Upper lobe of left lung (tissue), 6 donors: Measurements from ENCODE around the gene OSBPL10. TPM values are rescaled to one million over a fixed set of nuclear protein-coding genes. Genes with fewer than 3 reads are reported as not detected.

ENCODE experiments used
- ATAC-seq, 2 donors: fragments of 200-7000 bp; cut with Tn5 transposase; one replicate each; pipeline ENCODE4 v1.9.1; 2022; ENCODE audit warnings: mild to moderate bottlenecking in 2 of 2, moderate library complexity in 2 of 2; ENCODE audit not compliant: low FRiP score in 2 of 2
- DNase-seq, 2 donors: peaks; one replicate each; pipeline ENCODE4 v3.0.0-alpha.2; 2019 to 2020
- H3K27ac ChIP-seq, 4 donors: fragments of 200-600 bp; sonication (generic); one replicate each; pipeline ENCODE4 v1.5.1; 2016 to 2019
- H3K27me3 ChIP-seq, 4 donors: fragments of 200-600 bp; sonication (generic); one replicate each; pipeline ENCODE4 v1.5.1; 2017 to 2019
- H3K36me3 ChIP-seq, 4 donors: fragments of 200-600 bp; sonication (generic); one replicate each; pipeline ENCODE4 v1.5.1; 2016 to 2019
- H3K4me1 ChIP-seq, 4 donors: fragments of 200-600 bp; sonication (generic); one replicate each; pipeline ENCODE4 v1.5.1; 2018 to 2019
- H3K4me3 ChIP-seq, 4 donors: fragments of 200-600 bp; sonication (generic); one replicate each; pipeline ENCODE4 v1.5.1; 2017 to 2019; ENCODE audit warnings: mild to moderate bottlenecking in 2 of 4, moderate library complexity in 1 of 4
- H3K9me3 ChIP-seq, 4 donors: fragments of 200-600 bp; sonication (generic); one replicate each; pipeline ENCODE4 v1.5.1; 2018 to 2019
- EP300 ChIP-seq, 4 donors: sonication (generic); formaldehyde crosslinking; IDR thresholded peaks; one replicate each; pipeline ENCODE4 v1.5.1; 2017; ENCODE audit warnings: antibody characterized with exemption in 4 of 4, control low read depth in 2 of 4
- POLR2A ChIP-seq, 4 donors: fragments of 450-650 bp; IDR thresholded peaks; one replicate each; pipeline ENCODE4 v1.5.1; 2016 to 2017; ENCODE audit warnings: antibody characterized with exemption in 4 of 4, mild to moderate bottlenecking in 2 of 4
- POLR2AphosphoS5 ChIP-seq, 2 donors: sonication (generic); formaldehyde crosslinking; IDR thresholded peaks; one replicate each; pipeline ENCODE4 v1.5.1; 2017; ENCODE audit warnings: antibody characterized with exemption in 2 of 2
- WGBS, 2 donors: methylation state at CpG; one replicate each; pipeline ENCODE4 v1.1.5; 2017 to 2018; 5-methylcytosine and 5-hydroxymethylcytosine counted together
- total RNA-seq, 6 donors: library from RNA; depleted of rRNA in 4 of 6; stranded (reverse); fragments of >200 nt in 4 of 6; gene quantifications; one replicate each; pipeline versions ENCODE4 v1.1.0 to v1.2.1, GENCODE V29; 2016 to 2021
- TF ChIP-seq, protein P1 (sequence below), 6 experiments: fragments of 450-650 bp in 4 of 6; fragments of 200-600 bp in 2 of 6; sonication (generic) in 2 of 6; IDR thresholded peaks; one replicate each; pipeline ENCODE4 v1.5.1; 2016 to 2019; ENCODE audit warnings: antibody characterized with exemption in 6 of 6
- donor health status: DM: no; HTN: no; CAD: no; lungs with moderate emphysema.
- donor health status: DM: no; HTN: yes; CAD: no; lungs with severe emphysema.

Gene OSBPL10
- total RNA-seq, 6 donors from 2014 or later, result 13.6 to 73.9 (median 24.4) TPM

DNA sequence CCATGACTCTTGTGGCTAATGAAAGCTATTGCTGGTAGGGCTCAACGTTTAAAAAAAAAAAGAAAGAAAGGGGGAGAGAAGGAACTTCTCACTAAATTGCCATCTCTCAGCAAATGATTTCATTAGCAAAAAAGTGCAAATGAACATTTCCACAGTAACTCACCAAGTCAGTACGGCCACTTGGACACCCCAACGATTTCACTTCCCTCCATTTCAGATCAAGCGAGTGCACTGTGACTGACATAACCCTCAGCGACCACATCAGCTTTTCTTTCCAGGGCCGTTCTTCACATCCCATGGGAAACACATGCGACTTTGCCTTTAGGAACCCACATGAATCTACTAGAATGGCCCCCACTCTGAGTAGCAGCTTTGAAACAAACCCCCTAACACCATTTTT lies 71.6 kb downstream of the OSBPL10 start:
- no peak overlapping the region for H3K27ac ChIP-seq

DNA sequence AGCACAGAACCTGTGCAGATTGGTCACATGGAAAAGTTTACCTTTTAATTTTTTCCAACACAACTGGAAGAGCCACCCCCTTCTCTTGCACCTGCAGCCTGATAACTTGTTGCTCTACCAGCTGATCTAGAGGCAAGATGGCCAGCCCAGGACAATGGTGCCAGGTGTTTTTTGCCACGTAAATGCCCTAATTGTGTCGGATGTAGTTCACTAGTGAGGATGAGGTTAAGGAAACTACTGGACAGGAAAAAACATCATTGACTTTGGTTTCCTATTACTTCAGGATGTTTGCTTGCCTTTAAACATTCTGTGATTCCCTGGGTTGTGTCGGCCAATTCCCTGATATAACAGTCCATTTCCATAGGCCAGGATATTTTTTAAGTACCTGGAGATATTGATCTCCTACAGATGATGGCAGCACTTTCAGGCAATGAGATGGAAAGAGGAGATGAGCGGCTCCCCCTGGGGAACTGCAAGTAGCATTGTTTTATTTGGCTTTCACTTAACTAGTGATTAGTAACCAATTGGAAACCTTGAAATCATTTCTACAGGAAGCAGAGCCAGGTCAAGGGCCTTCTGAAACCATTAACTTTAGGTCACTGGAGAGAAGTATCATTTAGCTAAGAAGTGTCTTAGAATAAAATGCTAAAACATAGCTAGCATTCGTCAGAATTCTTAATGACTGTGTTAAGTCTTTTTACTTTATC lies 72.5 kb downstream of the OSBPL10 start:
- ATAC-seq (no peak), DNase-seq (no peak)
- Histone ChIP-seq H3K4me1 (peaks cover 0 to 11% (median 5%) of the 10 kb centered on the region in 4 donors), H3K27me3 (no peaks in the 10 kb centered on the region), H3K27ac (no peak overlapping the region), H3K36me3 (no peaks in the 10 kb centered on the region), H3K4me3 (no peak overlapping the region), H3K9me3 (no peaks in the 10 kb centered on the region)
- WGBS, 2 donors, result 50 to 59% methylated on average over 5 of the region's 5 CpGs
- TF ChIP-seq POLR2AphosphoS5 (IDR thresholded peaks at IDR 0.05) (no peak), POLR2A (IDR thresholded peaks at IDR 0.05) (no peak), EP300 (IDR thresholded peaks at IDR 0.05) (no peak)
- TF ChIP-seq, protein P1, sequence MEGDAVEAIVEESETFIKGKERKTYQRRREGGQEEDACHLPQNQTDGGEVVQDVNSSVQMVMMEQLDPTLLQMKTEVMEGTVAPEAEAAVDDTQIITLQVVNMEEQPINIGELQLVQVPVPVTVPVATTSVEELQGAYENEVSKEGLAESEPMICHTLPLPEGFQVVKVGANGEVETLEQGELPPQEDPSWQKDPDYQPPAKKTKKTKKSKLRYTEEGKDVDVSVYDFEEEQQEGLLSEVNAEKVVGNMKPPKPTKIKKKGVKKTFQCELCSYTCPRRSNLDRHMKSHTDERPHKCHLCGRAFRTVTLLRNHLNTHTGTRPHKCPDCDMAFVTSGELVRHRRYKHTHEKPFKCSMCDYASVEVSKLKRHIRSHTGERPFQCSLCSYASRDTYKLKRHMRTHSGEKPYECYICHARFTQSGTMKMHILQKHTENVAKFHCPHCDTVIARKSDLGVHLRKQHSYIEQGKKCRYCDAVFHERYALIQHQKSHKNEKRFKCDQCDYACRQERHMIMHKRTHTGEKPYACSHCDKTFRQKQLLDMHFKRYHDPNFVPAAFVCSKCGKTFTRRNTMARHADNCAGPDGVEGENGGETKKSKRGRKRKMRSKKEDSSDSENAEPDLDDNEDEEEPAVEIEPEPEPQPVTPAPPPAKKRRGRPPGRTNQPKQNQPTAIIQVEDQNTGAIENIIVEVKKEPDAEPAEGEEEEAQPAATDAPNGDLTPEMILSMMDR (IDR thresholded peaks at IDR 0.05), result no peak

More for the DNA sequence above, 71.6 kb downstream of the OSBPL10 start:
- Histone ChIP-seq H3K27me3 (no peaks in the 10 kb centered on the region), H3K4me3 (no peak overlapping the region), H3K36me3 (no peaks in the 10 kb centered on the region), H3K9me3 (no peaks in the 10 kb centered on the region), H3K4me1 (peaks cover 0 to 11% (median 5%) of the 10 kb centered on the region in 4 donors)
- 83 to 93% methylated on average over 7 of the region's 7 CpGs for WGBS, 2 donors
- ATAC-seq (no peak), DNase-seq (no peak)
- no peak for TF ChIP-seq POLR2A (IDR thresholded peaks at IDR 0.05)
- TF ChIP-seq, protein P1 (IDR thresholded peaks at IDR 0.05), result no peak
- TF ChIP-seq EP300 (IDR thresholded peaks at IDR 0.05), result no peak
- TF ChIP-seq POLR2AphosphoS5 (IDR thresholded peaks at IDR 0.05), result no peak

DNA sequence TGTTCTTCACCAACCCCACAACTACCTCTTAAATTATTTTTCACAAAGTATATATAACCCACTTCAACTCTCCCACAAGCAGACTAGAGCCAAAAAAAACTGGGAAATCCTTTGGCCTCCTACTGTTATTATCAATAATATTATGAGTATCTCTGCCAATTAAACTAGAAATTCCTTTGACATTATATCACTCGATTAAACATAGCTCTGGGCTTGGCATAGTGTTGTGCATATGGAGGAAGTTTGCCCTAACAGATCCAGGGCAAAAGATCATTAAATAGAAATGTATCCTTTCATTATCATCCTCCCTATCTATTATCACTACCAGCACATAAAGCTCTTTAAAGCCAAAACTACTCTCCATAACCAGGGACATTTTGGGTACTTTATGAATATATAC lies 74.9 kb downstream of the OSBPL10 start:
- 50 to 69% methylated on average over 1 of the region's 1 CpG for WGBS, 2 donors
- TF ChIP-seq POLR2A (IDR thresholded peaks at IDR 0.05) (no peak), POLR2AphosphoS5 (IDR thresholded peaks at IDR 0.05) (no peak), EP300 (IDR thresholded peaks at IDR 0.05) (no peak)
- TF ChIP-seq, protein P1 (IDR thresholded peaks at IDR 0.05), result no peak
- ATAC-seq (no peak), DNase-seq (no peak)
- no peak overlapping the region for H3K27ac ChIP-seq
- no peaks in the 10 kb centered on the region for H3K36me3 ChIP-seq
- no peaks in the 10 kb centered on the region for H3K27me3 ChIP-seq
- H3K4me1 ChIP-seq, result peaks cover 0 to 11% (median 5%) of the 10 kb centered on the region in 4 donors
- no peak overlapping the region for H3K4me3 ChIP-seq
- H3K9me3 ChIP-seq, result no peaks in the 10 kb centered on the region

DNA sequence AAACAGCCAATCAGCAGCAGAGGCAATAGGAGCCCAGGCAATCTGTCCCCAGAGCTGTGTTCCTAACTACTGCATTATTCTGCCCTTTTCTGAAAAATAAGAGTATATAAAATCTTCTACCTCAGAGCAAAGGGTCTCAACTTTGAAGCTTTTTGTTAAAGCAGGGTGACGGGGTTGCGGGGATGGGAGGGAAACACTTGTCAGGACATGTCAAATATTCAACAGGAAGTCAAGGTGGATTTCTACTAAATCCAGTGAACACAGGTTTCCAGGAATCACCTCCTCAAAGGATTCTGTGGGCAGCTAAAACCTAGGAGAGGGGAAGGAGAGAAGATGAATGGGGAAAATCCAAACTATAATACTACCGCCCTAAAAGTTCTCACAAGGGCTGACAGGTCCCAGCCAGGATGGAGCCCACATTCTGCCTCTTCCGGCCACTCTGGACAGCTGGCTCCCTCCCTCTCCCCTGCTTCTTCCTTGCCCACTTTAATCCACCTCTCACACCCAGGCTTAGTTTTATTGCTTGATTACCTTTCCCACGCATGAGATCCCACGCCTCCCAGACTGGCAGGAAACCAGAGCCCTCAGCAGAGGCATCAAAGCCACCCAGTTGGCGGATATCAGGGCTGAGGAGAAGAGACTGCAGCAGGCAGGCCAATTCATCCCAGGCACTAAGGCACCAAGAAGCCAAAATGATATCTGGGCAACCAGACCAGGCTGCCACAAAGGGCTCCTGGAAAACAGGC lies 77.2 kb downstream of the OSBPL10 start:
- H3K36me3 ChIP-seq, result no peaks in the 10 kb centered on the region
- no peak overlapping the region for H3K27ac ChIP-seq
- ATAC-seq (no peak), DNase-seq (no peak)
- H3K27me3 ChIP-seq, result no peaks in the 10 kb centered on the region
- H3K4me1 ChIP-seq, result peaks cover 0 to 5% (median 3%) of the 10 kb centered on the region in 4 donors
- no peaks in the 10 kb centered on the region for H3K9me3 ChIP-seq
- H3K4me3 ChIP-seq, result no peak overlapping the region
- TF ChIP-seq EP300 (IDR thresholded peaks at IDR 0.05) (no peak), POLR2AphosphoS5 (IDR thresholded peaks at IDR 0.05) (no peak), POLR2A (IDR thresholded peaks at IDR 0.05) (no peak)
- TF ChIP-seq, protein P1 (IDR thresholded peaks at IDR 0.05), result no peak
- 75 to 89% methylated on average over 7 of the region's 7 CpGs for WGBS, 2 donors
